GM12878 (cell line): ENCODE data around the gene CCNL2. TPM values are rescaled to one million over a fixed set of nuclear protein-coding genes. Genes with fewer than 3 reads are reported as not detected.

ENCODE experiments used
- ATAC-seq: fragments of 200-7000 bp; cut with Tn5 transposase; 3 replicates; pipeline ENCODE4 v1.9.1; 2020; ENCODE audit warnings: mild to moderate bottlenecking, moderate library complexity
- BruUV-seq: library from RNA; stranded (reverse); fragments of 400-500 nt; replicated peaks from 2 replicates; lab custom pipeline; 2021; lab: Mats Ljungman, UMichigan
- CTCF ChIA-PET: fragments of 300-600 bp; sonication (Branson Sonifier 250); formaldehyde crosslinking; extraction: SDS; loops from one replicate; lab custom pipeline; 2021; ENCODE audit warnings: inconsistent platforms; lab: Yijun Ruan, JAX
- POLR2A ChIA-PET: fragments of 350-600 bp; formaldehyde crosslinking; extraction: SDS; loops from one replicate; lab custom pipeline; 2021; ENCODE audit warnings: inconsistent platforms; lab: Charles Lee
- RAD21 ChIA-PET: fragments of 300-600 bp; sonication (Branson Sonifier 250); formaldehyde crosslinking; loops from one replicate; lab custom pipeline; 2023; ENCODE audit warnings: antibody characterized with exemption; ENCODE audit not compliant: unreplicated experiment; lab: Charles Lee
- SMC1A ChIA-PET: fragments of 300-600 bp; sonication (Branson Sonifier 250); formaldehyde crosslinking; loops from one replicate; lab custom pipeline; 2023; ENCODE audit not compliant: unreplicated experiment, uncharacterized antibody; lab: Charles Lee
- DNase-seq: peaks from one replicate; pipeline ENCODE4 v3.0.0-alpha.2; 2011; ENCODE audit warnings: low read depth, low spot score
- FAIRE-seq: peaks from 3 replicates; lab custom pipeline; 2011; peaks lifted over from hg19 to GRCh38; lab: Jason Lieb, UNC
- H2AFZ ChIP-seq: 2 replicates; pipeline ENCODE4 v1.6.0; 2011; ENCODE audit warnings: low read depth, low read length, control low read depth; ENCODE audit not compliant: control insufficient read depth
- H3K27ac ChIP-seq: 2 replicates; pipeline ENCODE4 v1.5.1; 2011; ENCODE audit warnings: control low read depth; ENCODE audit not compliant: control insufficient read depth, insufficient read depth
- H3K27me3 ChIP-seq, 2 experiments: replicated peaks in 1 of 2; 2 replicates each; pipeline versions ENCODE4 v1.6.0 to v1.6.1; 2011; ENCODE audit warnings: low read length in 1 of 2; ENCODE audit not compliant: control insufficient read depth in 2 of 2, insufficient read depth in 2 of 2
- H3K36me3 ChIP-seq, 2 experiments: 2 replicates each; pipeline ENCODE4 v1.5.1; 2011; ENCODE audit warnings: low read length in 1 of 2; ENCODE audit not compliant: control insufficient read depth in 2 of 2, insufficient read depth in 2 of 2
- H3K4me1 ChIP-seq: 2 replicates; pipeline ENCODE4 v1.6.1; 2011; ENCODE audit warnings: mild to moderate bottlenecking, low read length, moderate library complexity, mixed read lengths; ENCODE audit not compliant: control insufficient read depth, insufficient read depth
- H3K4me2 ChIP-seq: 2 replicates; pipeline ENCODE4 v1.6.0; 2011; ENCODE audit warnings: control low read depth; ENCODE audit not compliant: control insufficient read depth, insufficient read depth
- H3K4me3 ChIP-seq: fragments of 200-600 bp; sonication (generic); 2 replicates; pipeline ENCODE4 v1.5.1; 2016
- H3K79me2 ChIP-seq: 2 replicates; pipeline ENCODE4 v1.6.0; 2011; ENCODE audit warnings: low read length; ENCODE audit not compliant: control insufficient read depth, insufficient read depth
- H3K9ac ChIP-seq: 2 replicates; pipeline ENCODE4 v1.8.0; 2011; ENCODE audit warnings: low read length, control low read depth, mixed read lengths; ENCODE audit not compliant: control insufficient read depth, insufficient read depth
- H3K9me3 ChIP-seq: replicated peaks from 3 replicates; pipeline ENCODE4 v1.5.1; 2011; ENCODE audit warnings: mild to moderate bottlenecking, low read length; ENCODE audit not compliant: control insufficient read depth, insufficient read depth
- H4K20me1 ChIP-seq: 2 replicates; pipeline ENCODE4 v1.6.0; 2011; ENCODE audit not compliant: control insufficient read depth, insufficient read depth
- ATF7 ChIP-seq: fragments of 450-650 bp; IDR thresholded peaks from 2 replicates; pipeline ENCODE4 v1.6.1; 2016; ENCODE audit warnings: low read depth, mild to moderate bottlenecking
- CREB1 ChIP-seq: IDR thresholded peaks from 2 replicates; pipeline ENCODE4 v1.6.1; 2012; ENCODE audit warnings: low read depth, mild to moderate bottlenecking, inconsistent platforms
- LARP7 ChIP-seq: fragments of 450-650 bp; IDR thresholded peaks from 2 replicates; pipeline ENCODE4 v1.6.1; 2017; ENCODE audit warnings: mild to moderate bottlenecking
- MTA3 ChIP-seq: IDR thresholded peaks from 2 replicates; pipeline ENCODE4 v1.6.1; 2012; ENCODE audit warnings: low read length, inconsistent platforms, borderline replicate concordance
- SIX5 ChIP-seq: IDR thresholded peaks from 2 replicates; pipeline ENCODE4 v1.6.1; 2011; ENCODE audit warnings: mild to moderate bottlenecking, low read depth, low read length, moderate library complexity; ENCODE audit not compliant: severe bottlenecking
- SMARCA5 ChIP-seq: fragments of 450-650 bp; IDR thresholded peaks from 2 replicates; pipeline ENCODE4 v1.6.1; 2017; ENCODE audit warnings: mild to moderate bottlenecking
- SP1 ChIP-seq: IDR thresholded peaks from one replicate; pipeline ENCODE4 v1.6.1; 2011; ENCODE audit warnings: low read depth, low read length
- ZBED1 ChIP-seq: IDR thresholded peaks from 2 replicates; pipeline ENCODE4 v1.6.1; 2016; ENCODE audit warnings: borderline replicate concordance
- ZNF24 ChIP-seq: fragments of 450-650 bp; IDR thresholded peaks from 2 replicates; pipeline ENCODE4 v1.6.1; 2017; ENCODE audit warnings: antibody characterized with exemption, mild to moderate bottlenecking
- WGBS: methylation state at CpG from one replicate; pipeline ENCODE4 v1.1.6; 2016; ENCODE audit warnings: low lambda C conversion rate; ENCODE audit not compliant: insufficient replicate concordance, insufficient coverage; ENCODE audit errors: missing lambda C conversion rate; 5-methylcytosine and 5-hydroxymethylcytosine counted together
- in situ Hi-C: fragments of 300-500 bp; cut with MboI; formaldehyde crosslinking; loops from 9 replicates; pipeline ENCODE4 v1.14.3; 2018; ENCODE audit warnings: mixed read lengths
- intact Hi-C: fragments of 100-400 bp; cut with micrococcal nuclease; formaldehyde crosslinking; loops from one replicate; pipeline ENCODE4 v1.14.2; 2022; ENCODE audit not compliant: unreplicated experiment
- polyA plus RNA-seq, 11 experiments: library from polyadenylated mRNA; depleted of rRNA in 4 of 11; unstranded in 6 of 11; stranded (reverse) in 5 of 11; fragments of >200 nt; fragmentation: Nextera tagmentation in 4 of 11; fragmentation: Illumina TruSeq in 1 of 11; extraction: Ambion mirVana in 4 of 11; extraction: Trizol in 1 of 11; gene quantifications; 1 replicate in 1 of 11; 2 replicates in 10 of 11; pipeline versions ENCODE4 v1.2.1 to v1.2.3, GENCODE V29; 2011 to 2016; ENCODE audit warnings: inconsistent platforms in 2 of 11, missing spikeins in 2 of 11, low read depth in 1 of 11
- total RNA-seq, 4 experiments: library from RNA; depleted of rRNA in 3 of 4; stranded (reverse); fragments of >200 nt in 3 of 4; fragmentation: Illumina TruSeq in 1 of 4; extraction: Trizol in 1 of 4; gene quantifications; 2 replicates each; pipeline versions ENCODE4 v1.2.1 to v1.2.3, GENCODE V29; 2013 to 2021
- TF ChIP-seq, protein P1 (sequence below), 3 experiments: IDR thresholded peaks in 2 of 3; conservative IDR thresholded peaks in 1 of 3; 2 replicates each; pipeline ENCODE4 v1.5.1; 2011; ENCODE audit warnings: low read depth in 3 of 3, low read length in 3 of 3, mild to moderate bottlenecking in 3 of 3, control low read depth in 2 of 3, moderate library complexity in 2 of 3, inconsistent platforms in 1 of 3, mixed read lengths in 1 of 3; ENCODE audit not compliant: control insufficient read depth in 2 of 3, insufficient read depth in 1 of 3; ENCODE audit errors: extremely low read depth in 1 of 3
- TF ChIP-seq, protein P2 (sequence below): IDR thresholded peaks from 2 replicates; pipeline ENCODE4 v1.6.1; 2012; ENCODE audit warnings: low read length, inconsistent platforms

The CCNL2 gene
- total and polyA plus RNA-seq, 10 of the 15 experiments (the other 5 are each of a cell fraction or from before 2014, with no cell fraction given) = 2.1 to 143 (median 101) TPM

DNA sequence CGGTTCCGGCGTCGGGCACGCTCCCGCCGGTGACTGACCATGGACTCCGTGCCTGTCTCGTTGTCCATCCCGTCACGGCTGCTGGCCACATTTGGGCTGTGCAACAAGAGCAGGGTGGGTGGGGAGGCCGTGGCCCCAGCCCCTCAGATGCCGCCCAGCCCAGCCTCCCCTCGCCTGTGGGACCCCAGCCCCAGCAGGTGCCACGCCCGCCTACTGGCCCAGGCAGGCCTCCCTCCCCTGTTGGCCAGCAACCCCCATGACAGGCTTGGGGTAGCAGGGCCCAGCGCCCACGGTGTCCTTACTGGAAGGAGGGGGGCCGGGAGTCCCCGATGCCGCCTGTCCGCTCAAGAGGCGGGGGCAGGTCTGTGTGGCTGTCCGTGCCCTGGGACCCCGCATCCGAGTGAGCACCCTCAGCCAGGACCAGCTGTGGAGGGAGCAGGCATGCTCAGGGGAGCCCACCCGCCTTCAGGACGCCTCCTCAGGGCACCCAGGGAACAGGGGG is 57.0 kb downstream of the CCNL2 start:
- ChIA-PET CTCF (no interaction called here), POLR2A (no interaction called here), SMC1A (no interaction called here), RAD21 (no interaction called here)
- intact Hi-C loops (no loop called here), in situ Hi-C loops (no loop called here)
- Histone ChIP-seq H3K4me2 (no peak overlapping the region), H3K27ac (no peak overlapping the region), H2AFZ (no peak overlapping the region), H3K9ac (no peak overlapping the region), H3K4me3 (no peak overlapping the region), H3K79me2 (no peaks in the 10 kb centered on the region; the same call in none of the 2 replicates), H4K20me1 (no peaks in the 10 kb centered on the region), H3K4me1 (no peaks in the 10 kb centered on the region), H3K36me3 (peaks cover 0 to 5% of the 10 kb centered on the region in 2 experiments), H3K9me3 (no peaks in the 10 kb centered on the region), H3K27me3 (no peaks in the 10 kb centered on the region)
- DNase-seq (no peak), ATAC-seq (no peak), FAIRE-seq (no peak)
- 96% methylated on average over 28 of the region's 28 CpGs for WGBS
- BruUV-seq = no TSS peak
- TF ChIP-seq SP1 = no peak
- TF ChIP-seq, protein P1, sequence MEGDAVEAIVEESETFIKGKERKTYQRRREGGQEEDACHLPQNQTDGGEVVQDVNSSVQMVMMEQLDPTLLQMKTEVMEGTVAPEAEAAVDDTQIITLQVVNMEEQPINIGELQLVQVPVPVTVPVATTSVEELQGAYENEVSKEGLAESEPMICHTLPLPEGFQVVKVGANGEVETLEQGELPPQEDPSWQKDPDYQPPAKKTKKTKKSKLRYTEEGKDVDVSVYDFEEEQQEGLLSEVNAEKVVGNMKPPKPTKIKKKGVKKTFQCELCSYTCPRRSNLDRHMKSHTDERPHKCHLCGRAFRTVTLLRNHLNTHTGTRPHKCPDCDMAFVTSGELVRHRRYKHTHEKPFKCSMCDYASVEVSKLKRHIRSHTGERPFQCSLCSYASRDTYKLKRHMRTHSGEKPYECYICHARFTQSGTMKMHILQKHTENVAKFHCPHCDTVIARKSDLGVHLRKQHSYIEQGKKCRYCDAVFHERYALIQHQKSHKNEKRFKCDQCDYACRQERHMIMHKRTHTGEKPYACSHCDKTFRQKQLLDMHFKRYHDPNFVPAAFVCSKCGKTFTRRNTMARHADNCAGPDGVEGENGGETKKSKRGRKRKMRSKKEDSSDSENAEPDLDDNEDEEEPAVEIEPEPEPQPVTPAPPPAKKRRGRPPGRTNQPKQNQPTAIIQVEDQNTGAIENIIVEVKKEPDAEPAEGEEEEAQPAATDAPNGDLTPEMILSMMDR (IDR thresholded peaks at IDR 0.05 in 2 of 3, conservative IDR thresholded peaks at IDR 0.05 in 1 of 3; ENCODE audit: control insufficient read depth in 2 of 3, extremely low read depth in 1 of 3, insufficient read depth in 1 of 3, low read depth in 3 of 3, low read length in 3 of 3) = no peak
- no peak for TF ChIP-seq MTA3
- no peak for TF ChIP-seq ZBED1
- no peak for TF ChIP-seq ZNF24
- TF ChIP-seq CREB1 = no peak
- TF ChIP-seq ATF7 = no peak
- no peak for TF ChIP-seq SIX5
- TF ChIP-seq SMARCA5 = no peak
- TF ChIP-seq, protein P2, sequence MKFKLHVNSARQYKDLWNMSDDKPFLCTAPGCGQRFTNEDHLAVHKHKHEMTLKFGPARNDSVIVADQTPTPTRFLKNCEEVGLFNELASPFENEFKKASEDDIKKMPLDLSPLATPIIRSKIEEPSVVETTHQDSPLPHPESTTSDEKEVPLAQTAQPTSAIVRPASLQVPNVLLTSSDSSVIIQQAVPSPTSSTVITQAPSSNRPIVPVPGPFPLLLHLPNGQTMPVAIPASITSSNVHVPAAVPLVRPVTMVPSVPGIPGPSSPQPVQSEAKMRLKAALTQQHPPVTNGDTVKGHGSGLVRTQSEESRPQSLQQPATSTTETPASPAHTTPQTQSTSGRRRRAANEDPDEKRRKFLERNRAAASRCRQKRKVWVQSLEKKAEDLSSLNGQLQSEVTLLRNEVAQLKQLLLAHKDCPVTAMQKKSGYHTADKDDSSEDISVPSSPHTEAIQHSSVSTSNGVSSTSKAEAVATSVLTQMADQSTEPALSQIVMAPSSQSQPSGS = no peak
- no peak for TF ChIP-seq LARP7
